ENCODE measurements around the gene TBATA.

DNA sequence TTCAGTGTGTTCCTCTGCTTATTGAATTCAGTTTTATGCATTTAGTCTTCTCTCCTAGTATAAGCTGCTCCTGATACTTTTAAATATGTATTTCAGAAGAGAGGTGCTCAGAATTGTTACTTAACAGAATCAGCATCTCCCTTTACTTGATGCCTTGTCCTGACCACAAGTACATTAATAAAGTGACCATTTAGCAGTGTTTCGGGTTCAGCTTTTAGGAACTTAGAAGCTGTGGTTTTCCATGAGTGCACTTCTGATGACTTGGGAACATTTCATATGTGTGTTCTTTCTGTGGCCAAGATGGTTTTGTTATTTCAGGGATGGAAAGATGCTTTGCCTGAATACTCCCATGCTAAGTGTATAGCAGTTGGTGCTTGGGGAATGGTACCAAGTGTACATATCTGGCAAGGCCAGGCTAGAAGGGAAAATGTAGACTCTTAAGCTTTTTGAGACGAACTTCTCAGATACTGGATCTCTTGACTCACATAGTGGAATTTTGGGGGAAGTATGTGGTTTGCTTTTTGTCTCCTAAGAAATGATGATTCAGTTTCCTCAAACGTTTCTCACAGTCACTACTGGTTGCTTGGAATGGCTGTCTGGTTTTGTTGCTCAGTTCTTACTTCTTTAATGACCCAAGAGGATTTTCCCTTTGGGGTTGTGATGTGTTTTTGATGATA lies 47.8 kb upstream of the TBATA start:
- TF ChIP-seq, protein P1, sequence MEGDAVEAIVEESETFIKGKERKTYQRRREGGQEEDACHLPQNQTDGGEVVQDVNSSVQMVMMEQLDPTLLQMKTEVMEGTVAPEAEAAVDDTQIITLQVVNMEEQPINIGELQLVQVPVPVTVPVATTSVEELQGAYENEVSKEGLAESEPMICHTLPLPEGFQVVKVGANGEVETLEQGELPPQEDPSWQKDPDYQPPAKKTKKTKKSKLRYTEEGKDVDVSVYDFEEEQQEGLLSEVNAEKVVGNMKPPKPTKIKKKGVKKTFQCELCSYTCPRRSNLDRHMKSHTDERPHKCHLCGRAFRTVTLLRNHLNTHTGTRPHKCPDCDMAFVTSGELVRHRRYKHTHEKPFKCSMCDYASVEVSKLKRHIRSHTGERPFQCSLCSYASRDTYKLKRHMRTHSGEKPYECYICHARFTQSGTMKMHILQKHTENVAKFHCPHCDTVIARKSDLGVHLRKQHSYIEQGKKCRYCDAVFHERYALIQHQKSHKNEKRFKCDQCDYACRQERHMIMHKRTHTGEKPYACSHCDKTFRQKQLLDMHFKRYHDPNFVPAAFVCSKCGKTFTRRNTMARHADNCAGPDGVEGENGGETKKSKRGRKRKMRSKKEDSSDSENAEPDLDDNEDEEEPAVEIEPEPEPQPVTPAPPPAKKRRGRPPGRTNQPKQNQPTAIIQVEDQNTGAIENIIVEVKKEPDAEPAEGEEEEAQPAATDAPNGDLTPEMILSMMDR (IDR thresholded peaks at IDR 0.05): no peak
- no peak for TF ChIP-seq ZFX (IDR thresholded peaks at IDR 0.05; ENCODE audit: borderline replicate concordance)

Data from 22Rv1 (cell line).